ENCODE measurements around the gene SFXN4. TPM values are rescaled to one million over a fixed set of nuclear protein-coding genes. Genes with fewer than 3 reads are reported as not detected.

Gene SFXN4
- total and polyA plus RNA-seq, 2 of the 4 experiments (the other 2 are of a cell fraction) = 12.0 to 12.5 TPM

DNA sequence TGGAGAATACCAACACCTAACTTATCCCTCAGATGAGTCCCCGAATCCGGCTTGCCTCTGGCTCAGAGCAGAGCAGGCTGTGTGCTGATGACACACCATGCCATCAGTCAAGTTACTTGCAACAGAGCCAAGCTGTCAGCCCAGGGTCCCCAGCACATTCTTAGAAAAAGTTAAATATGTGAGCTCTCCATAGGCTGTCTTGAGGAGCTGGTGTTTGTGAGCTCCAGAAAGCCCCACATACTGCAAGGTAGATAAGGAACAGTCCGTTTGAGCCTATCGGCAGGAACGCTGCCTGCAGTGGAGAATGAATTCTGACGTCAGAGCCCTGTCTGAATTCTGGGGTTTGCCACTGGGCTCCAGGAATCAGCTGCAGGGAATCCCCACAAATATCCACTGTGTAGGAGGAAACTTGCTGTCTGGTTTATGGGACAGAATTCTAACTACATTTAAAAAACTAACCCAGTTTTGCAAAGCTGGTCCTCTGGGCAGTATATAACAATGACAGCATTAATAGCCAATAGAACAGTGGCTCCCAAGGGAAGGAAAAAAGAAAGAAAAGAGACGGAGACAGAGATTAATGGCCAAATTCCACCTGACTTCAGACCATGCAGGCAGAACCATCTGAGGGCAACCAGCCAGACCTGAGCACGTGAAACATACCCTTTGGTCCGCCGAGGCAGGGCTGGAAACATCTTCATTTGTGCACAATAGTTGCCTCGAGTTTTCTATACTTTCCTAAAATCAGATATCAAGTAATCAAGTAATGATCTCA, 3.6 kb downstream of the SFXN4 start:
- Histone ChIP-seq H3K18ac (ENCODE audit: low read depth, low read length) (no peak overlapping the region), H3K79me1 (ENCODE audit: low read depth in 1 of 2, low read length in 2 of 2) (peaks cover 0 to 18% of the 10 kb centered on the region in 2 experiments; a peak in 3 of 4 replicates), H3K4me2 (ENCODE audit: low read depth, low read length) (no peak overlapping the region), H3K56ac (ENCODE audit: extremely low read depth, insufficient read depth, low read length) (no peak overlapping the region), H4K20me1 (ENCODE audit: insufficient read depth, low read length) (no peaks in the 10 kb centered on the region), H3K14ac (replicated peaks; ENCODE audit: low read depth, low read length) (no peak overlapping the region; the same call in 1 of the 2 replicates), H2BK20ac (ENCODE audit: low read depth, low read length) (no peak overlapping the region), H2BK5ac (ENCODE audit: low read depth, low read length, poor library complexity, severe bottlenecking) (no peak overlapping the region), H3K23ac (ENCODE audit: low read depth, low read length) (0 out of 2 replicates have a peak overlapping the region, but pooled peaks have one; percentile 23), H3K27me3 (ENCODE audit: control insufficient read depth, insufficient read depth, low read length) (no peaks in the 10 kb centered on the region), H3K9me1 (ENCODE audit: insufficient read depth, low read length) (0 out of 2 replicates have a peak, but pooled peaks cover 5% of the 10 kb centered on the region), H3K4me1 (ENCODE audit: control insufficient read depth, insufficient read depth, low read length) (peaks cover 7% of the 10 kb centered on the region), H3K4me3 (ENCODE audit: insufficient read depth, low read depth, low read length) (no peak overlapping the region), H4K5ac (ENCODE audit: low read depth, low read length) (no peak overlapping the region), H3K36me3 (ENCODE audit: control insufficient read depth, insufficient read depth, low read length) (peaks cover 6% of the 10 kb centered on the region), H2BK120ac (ENCODE audit: low read depth, low read length) (no peak overlapping the region), H3K4ac (ENCODE audit: low read depth, low read length) (no peak overlapping the region), H3K9me3 (ENCODE audit: control insufficient read depth, insufficient read depth, low read length) (no peaks in the 10 kb centered on the region), H2BK15ac (ENCODE audit: low read depth, low read length) (no peak overlapping the region), H2AK9ac (replicated peaks; ENCODE audit: low read depth, low read length, poor library complexity) (peak overlapping the region; percentile 29), H3K27ac (ENCODE audit: insufficient read depth, low read length) (no peak overlapping the region), H2AFZ (replicated peaks; ENCODE audit: low read length, poor library complexity) (no peak overlapping the region), H4K8ac (ENCODE audit: low read depth in 2 of 2, low read length in 2 of 2) (no peak overlapping the region), H4K91ac (ENCODE audit: insufficient read depth, low read depth, low read length) (no peak overlapping the region), H3K9ac (ENCODE audit: low read depth, low read length) (no peak overlapping the region), H2AK5ac (ENCODE audit: low read depth, low read length) (no peak overlapping the region)
- dilution Hi-C loops (cut with HindIII; ENCODE audit: low sequenced_read_pairs, unreplicated experiment) (no loop called here), in situ Hi-C loops (cut with MboI; ENCODE audit: low sequenced_read_pairs) (no loop called here), intact Hi-C loops (cut with micrococcal nuclease) (no loop called here)
- POLR2A ChIA-PET (ENCODE audit: unreplicated experiment) = no interaction called here
- DNase-seq (peak; percentile 76), ATAC-seq (ENCODE audit: low read depth) (peak; percentile 43)
- WGBS, 2 experiments (ENCODE audit: extremely low coverage in 2 of 2, insufficient read length in 1 of 2) = 56% methylated on average over 6 of the region's 11 CpGs; no CpG with 5 or more reads in 1 of the 2 experiments
- no peak for TF ChIP-seq SMC3 (IDR thresholded peaks at IDR 0.05; ENCODE audit: low read depth, low read length)
- 0 out of 2 replicates have a peak, but pooled peaks have one; percentile 28 for TF ChIP-seq CTCF (conservative IDR thresholded peaks at IDR 0.05; ENCODE audit: low read depth, low read length)
- TF ChIP-seq RFX5 (IDR thresholded peaks at IDR 0.05; ENCODE audit: low read depth, low read length) = no peak
- peak; percentile 81 for TF ChIP-seq CEBPB (IDR thresholded peaks at IDR 0.05; ENCODE audit: low read depth, low read length)
- peak; percentile 41; the same call in 1 of the 2 replicates for TF ChIP-seq FOS (IDR thresholded peaks at IDR 0.05; ENCODE audit: low read depth, low read length)
- TF ChIP-seq CHD1 (IDR thresholded peaks at IDR 0.05; ENCODE audit: low read depth, low read length) = no peak
- TF ChIP-seq, protein P1, sequence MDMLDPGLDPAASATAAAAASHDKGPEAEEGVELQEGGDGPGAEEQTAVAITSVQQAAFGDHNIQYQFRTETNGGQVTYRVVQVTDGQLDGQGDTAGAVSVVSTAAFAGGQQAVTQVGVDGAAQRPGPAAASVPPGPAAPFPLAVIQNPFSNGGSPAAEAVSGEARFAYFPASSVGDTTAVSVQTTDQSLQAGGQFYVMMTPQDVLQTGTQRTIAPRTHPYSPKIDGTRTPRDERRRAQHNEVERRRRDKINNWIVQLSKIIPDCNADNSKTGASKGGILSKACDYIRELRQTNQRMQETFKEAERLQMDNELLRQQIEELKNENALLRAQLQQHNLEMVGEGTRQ (IDR thresholded peaks at IDR 0.05; ENCODE audit: low read depth, low read length) = no peak
- no peak for TF ChIP-seq ELK1 (IDR thresholded peaks at IDR 0.05; ENCODE audit: borderline replicate concordance, low read depth, low read length)
- TF ChIP-seq MXI1 (IDR thresholded peaks at IDR 0.05; ENCODE audit: borderline replicate concordance, low read depth, low read length) = no peak
- no peak for TF ChIP-seq MAFK (IDR thresholded peaks at IDR 0.05; ENCODE audit: low read depth, low read length)
- no TSS peak for BruUV-seq (replicated peaks)
- CTCF ChIA-PET = interaction anchor here (0.6 kb wide), 1 partner anchor 91 kb away, joined by 3 read pairs; no protein-coding TSS in a partner anchor

Data from IMR-90 (cell line).